Hematopoietic multipotent progenitor cell treated with erythropoietin and hydrocortisone succinate and interleukin-3 and kit ligand, for 8 days (in vitro differentiated cells): ENCODE measurements around the gene CHN2.

Experiments
- DNase-seq: peaks from one replicate; pipeline ENCODE4 v3.0.0-alpha.2; 2015

Gene CHN2

GRCh38 chr7:29315122-29315891, 120.7 kb downstream of the CHN2 start:
- no peak for DNase-seq

GRCh38 chr7:29315892-29316270, 121.3 kb downstream of the CHN2 start:
- no peak for DNase-seq

DNA sequence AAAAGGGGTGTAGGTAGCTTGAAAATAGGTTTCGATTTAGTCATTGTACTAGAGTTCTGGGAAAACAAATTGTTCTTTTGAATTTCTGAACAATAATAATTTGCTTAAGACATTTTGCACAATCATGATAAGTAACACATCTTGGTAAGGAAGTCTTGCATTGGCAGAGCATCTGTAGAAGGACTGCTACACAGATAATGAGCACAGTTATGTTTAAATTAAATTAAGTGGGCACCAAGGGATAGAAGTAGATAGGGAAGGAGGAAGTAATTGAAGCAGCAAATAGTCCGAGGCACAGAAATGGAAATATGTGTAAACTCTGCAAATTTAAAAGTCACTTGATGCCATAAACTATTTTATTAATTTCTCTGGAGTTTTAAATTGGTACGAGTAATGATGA, 122.4 kb downstream of the CHN2 start:
- DNase-seq, result no peak

GRCh38 chr7:29318853-29319718, 124.5 kb downstream of the CHN2 start:
- no peak for DNase-seq

- DNase-seq, result peak; percentile 35
These were observed 125.3 kb downstream of the CHN2 start for GRCh38 chr7:29319719-29320521.

DNA sequence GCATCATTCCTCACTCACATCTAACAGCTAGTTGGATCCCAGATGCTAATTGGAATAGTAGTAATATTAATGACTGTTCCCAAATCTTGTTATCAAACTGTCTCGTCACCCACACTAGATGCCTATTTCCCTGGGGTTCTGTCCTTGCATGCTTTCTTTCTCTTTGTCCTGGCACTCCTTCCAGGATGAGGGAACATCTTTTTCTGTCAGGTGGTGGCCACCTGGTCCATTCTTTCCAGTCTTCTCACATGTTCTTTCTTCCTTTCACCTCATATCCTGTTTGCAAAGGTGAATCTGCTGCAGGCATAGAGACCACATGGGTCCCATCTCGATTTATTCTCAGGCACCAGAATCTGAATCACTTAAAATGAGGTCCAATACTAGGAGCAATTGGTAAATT, 126.0 kb downstream of the CHN2 start:
- no peak for DNase-seq

- DNase-seq, result no peak
These were observed 127.6 kb downstream of the CHN2 start for GRCh38 chr7:29322023-29322712.

DNA sequence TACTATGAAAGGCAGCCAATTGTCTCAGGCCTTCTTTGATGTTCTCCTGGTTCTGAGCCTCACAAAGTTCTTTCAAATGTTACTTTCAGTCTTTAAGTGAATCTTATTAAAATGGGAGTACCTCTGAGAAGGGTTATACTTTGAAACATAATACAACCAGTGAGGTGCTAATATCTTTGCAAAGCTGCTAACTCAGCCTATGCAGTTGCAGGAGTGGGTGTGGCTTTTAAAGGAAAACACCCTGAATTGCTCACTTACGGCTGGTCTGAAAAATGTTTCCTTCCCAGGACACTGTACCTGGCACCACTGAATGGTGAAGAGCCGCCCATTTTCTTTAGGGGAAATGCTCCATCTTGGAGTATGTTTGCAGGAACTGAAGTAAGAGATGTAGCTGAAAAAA, 130.9 kb downstream of the CHN2 start:
- DNase-seq, result no peak

GRCh38 chr7:29326864-29327263, 132.3 kb downstream of the CHN2 start:
- DNase-seq, result no peak

GRCh38 chr7:29327455-29327854, 132.9 kb downstream of the CHN2 start:
- DNase-seq, result no peak

GRCh38 chr7:29328045-29328444, 133.5 kb downstream of the CHN2 start:
- no peak for DNase-seq

- no peak for DNase-seq
These were observed 134.2 kb downstream of the CHN2 start for GRCh38 chr7:29328811-29329210.

DNA sequence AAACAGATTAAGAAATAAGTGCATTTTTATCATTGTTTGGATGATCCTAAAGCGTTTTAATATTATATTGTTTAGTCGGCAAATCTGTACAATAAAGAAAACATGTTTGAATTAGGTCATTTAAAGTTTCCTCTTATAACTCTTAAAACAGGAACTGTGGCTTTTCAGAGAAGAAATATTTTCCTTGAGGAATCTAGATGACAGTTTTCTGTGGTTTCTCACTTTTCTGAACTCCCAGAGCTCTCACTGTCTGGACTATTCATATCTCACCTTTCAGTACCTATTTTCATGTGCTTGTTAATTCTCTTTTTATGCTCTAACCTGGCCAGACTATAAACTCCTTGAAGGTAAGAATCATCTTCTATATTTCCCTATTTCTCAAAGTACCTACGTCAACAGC, 135.1 kb downstream of the CHN2 start:
- no peak for DNase-seq

GRCh38 chr7:29330136-29330535, 135.6 kb downstream of the CHN2 start:
- no peak for DNase-seq

GRCh38 chr7:29331163-29331562, 136.6 kb downstream of the CHN2 start:
- no peak for DNase-seq

- DNase-seq, result no peak
These were observed 137.7 kb downstream of the CHN2 start for GRCh38 chr7:29332042-29332811.

DNA sequence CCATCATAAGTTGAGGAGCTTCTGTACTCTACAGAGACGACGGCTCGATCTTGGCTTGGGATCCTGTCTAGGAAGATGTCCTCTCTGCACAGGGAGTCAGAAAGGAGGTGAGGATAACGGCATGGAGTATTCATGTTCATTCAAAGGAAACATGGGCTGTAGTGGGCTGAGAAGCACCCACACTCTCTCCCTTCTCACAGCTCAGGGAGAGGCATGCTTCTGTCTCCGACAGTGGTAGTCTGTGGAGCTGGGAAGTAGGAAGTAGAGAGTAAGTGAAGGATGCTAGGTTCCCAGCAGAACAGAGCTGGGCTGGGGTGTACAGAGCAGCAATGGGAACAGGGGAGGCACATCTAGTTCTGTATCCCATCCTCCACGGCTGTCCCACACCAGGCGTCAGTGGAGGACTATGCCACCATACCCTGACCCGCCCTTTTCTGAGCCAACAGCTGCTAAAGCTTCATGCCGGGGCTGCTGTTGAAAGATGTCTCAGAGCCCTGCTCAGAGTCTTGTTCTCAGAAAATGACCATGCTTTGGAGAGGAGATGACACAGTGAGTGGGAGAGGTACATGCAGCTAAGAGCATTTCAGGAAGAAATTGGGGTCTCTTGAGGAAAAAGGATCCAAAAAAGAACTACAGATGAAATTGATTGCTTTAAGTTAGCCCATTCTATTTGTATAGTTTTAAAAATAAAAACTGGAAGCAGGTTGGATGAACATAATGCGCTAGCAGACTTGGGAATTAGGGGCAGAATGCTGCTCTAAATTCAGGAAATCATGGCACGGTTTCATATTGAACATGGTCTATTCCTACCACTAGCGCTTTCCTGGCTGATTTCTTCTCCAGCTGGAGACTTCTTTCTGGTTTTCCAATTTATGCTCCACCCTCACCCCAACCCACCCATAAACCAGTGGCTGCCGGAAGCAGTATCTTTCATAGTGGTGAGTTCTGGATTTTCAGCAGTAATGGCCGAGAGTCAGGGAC, 138.6 kb downstream of the CHN2 start:
- DNase-seq, result no peak

GRCh38 chr7:29335188-29336083, 140.9 kb downstream of the CHN2 start:
- DNase-seq, result no peak

DNA sequence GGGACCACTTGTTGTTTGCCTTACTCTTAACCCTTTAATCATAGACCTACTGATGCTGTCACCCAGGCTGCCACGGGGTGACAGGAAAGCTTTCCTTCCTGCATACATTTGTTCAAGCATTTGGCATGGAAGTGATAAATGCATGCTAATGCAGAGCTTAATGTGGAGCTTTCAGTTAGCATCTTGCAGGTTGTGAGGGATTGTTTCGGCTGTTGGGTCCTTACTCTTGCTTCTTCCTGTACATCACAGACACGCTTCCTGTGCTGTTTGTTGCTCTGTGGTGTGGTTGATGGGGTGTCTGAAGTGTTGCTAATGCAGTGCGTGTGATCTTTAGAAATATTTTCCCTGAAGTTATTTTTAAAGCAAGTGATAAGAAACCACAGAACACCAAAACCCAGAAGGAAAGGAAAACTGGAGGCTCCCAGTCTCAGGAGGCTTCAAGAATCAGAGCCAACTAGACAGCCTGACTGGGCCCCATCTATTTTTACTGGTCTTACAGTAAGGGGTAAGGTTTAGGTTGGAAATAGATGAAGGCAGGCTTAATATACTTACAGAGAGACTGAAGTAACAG, 143.1 kb downstream of the CHN2 start:
- peak; percentile 27 for DNase-seq
